Liver (tissue), 3 donors: ENCODE results near the gene NEB.

Experiments used
- EGR1 ChIP-seq, 2 donors: IDR thresholded peaks; 2 replicates each; pipeline ENCODE4 v1.6.1; 2016 to 2018; ENCODE audit warnings: antibody characterized with exemption in 2 of 2, low read depth in 2 of 2
- GABPA ChIP-seq, 2 donors: IDR thresholded peaks in 1 of 2; conservative IDR thresholded peaks in 1 of 2; 2 replicates each; pipeline ENCODE4 v1.6.1; 2016; ENCODE audit warnings: antibody characterized with exemption in 2 of 2, mild to moderate bottlenecking in 1 of 2, moderate library complexity in 1 of 2
- HNF4A ChIP-seq, 2 donors: conservative IDR thresholded peaks; 2 replicates each; pipeline ENCODE4 v1.6.1; 2016; ENCODE audit warnings: antibody characterized with exemption in 2 of 2, mild to moderate bottlenecking in 2 of 2
- RAD21 ChIP-seq, 2 donors: IDR thresholded peaks; 2 replicates each; pipeline ENCODE4 v1.6.1; 2016; ENCODE audit warnings: antibody characterized with exemption in 2 of 2, mild to moderate bottlenecking in 2 of 2
- RXRA ChIP-seq, 2 donors: IDR thresholded peaks; 2 replicates each; pipeline ENCODE4 v1.6.1; 2017 to 2018; ENCODE audit warnings: antibody characterized with exemption in 2 of 2, mild to moderate bottlenecking in 1 of 2
- SP1 ChIP-seq: IDR thresholded peaks from 2 replicates; pipeline ENCODE4 v1.6.1; 2018; ENCODE audit warnings: antibody characterized with exemption, mild to moderate bottlenecking
- TAF1 ChIP-seq: conservative IDR thresholded peaks from 2 replicates; pipeline ENCODE4 v1.6.1; 2016; ENCODE audit warnings: antibody characterized with exemption, mild to moderate bottlenecking
- YY1 ChIP-seq: IDR thresholded peaks from 2 replicates; pipeline ENCODE4 v1.6.1; 2016; ENCODE audit warnings: antibody characterized with exemption, mild to moderate bottlenecking
- TF ChIP-seq, protein P1 (sequence below): fragments of 150-350 bp; IDR thresholded peaks from 2 replicates; pipeline ENCODE4 v1.5.1; 2017; ENCODE audit warnings: improper control_type of control experiment, low read depth, low read length; ENCODE audit not compliant: missing input control
- TF ChIP-seq, protein P2 (sequence below): IDR thresholded peaks from 2 replicates; pipeline ENCODE4 v1.6.1; 2016; ENCODE audit warnings: antibody characterized with exemption, mild to moderate bottlenecking
- TF ChIP-seq, protein P3 (sequence below): IDR thresholded peaks from 2 replicates; pipeline ENCODE4 v1.6.1; 2016; ENCODE audit warnings: antibody characterized with exemption
- TF ChIP-seq, protein P4 (sequence below): IDR thresholded peaks from 2 replicates; pipeline ENCODE4 v1.6.1; 2016; ENCODE audit warnings: antibody characterized with exemption
- donor health status: healthy.
- donor health status: healthy.

DNA sequence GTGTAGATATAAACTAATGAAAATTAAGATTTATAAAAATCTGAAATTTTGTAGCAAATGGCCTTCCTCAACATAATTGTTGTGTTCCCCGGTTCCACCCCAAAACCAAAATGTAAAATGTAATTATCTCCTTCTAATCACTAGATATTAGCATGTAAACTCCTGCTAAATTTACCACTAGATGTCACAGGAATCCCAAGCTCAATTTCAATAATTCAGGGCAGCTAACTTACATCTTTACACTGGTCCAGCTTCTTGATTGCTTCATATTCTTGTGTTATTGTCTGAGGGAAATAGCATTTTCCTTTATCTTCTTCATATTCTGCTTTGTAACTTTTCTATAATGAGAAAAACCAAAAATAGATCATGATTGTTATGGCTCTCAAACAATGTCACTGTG, 42.6 kb downstream of the NEB start:
- TF ChIP-seq, protein P1, sequence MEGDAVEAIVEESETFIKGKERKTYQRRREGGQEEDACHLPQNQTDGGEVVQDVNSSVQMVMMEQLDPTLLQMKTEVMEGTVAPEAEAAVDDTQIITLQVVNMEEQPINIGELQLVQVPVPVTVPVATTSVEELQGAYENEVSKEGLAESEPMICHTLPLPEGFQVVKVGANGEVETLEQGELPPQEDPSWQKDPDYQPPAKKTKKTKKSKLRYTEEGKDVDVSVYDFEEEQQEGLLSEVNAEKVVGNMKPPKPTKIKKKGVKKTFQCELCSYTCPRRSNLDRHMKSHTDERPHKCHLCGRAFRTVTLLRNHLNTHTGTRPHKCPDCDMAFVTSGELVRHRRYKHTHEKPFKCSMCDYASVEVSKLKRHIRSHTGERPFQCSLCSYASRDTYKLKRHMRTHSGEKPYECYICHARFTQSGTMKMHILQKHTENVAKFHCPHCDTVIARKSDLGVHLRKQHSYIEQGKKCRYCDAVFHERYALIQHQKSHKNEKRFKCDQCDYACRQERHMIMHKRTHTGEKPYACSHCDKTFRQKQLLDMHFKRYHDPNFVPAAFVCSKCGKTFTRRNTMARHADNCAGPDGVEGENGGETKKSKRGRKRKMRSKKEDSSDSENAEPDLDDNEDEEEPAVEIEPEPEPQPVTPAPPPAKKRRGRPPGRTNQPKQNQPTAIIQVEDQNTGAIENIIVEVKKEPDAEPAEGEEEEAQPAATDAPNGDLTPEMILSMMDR, result no peak
- TF ChIP-seq SP1, result no peak
- TF ChIP-seq, protein P2, sequence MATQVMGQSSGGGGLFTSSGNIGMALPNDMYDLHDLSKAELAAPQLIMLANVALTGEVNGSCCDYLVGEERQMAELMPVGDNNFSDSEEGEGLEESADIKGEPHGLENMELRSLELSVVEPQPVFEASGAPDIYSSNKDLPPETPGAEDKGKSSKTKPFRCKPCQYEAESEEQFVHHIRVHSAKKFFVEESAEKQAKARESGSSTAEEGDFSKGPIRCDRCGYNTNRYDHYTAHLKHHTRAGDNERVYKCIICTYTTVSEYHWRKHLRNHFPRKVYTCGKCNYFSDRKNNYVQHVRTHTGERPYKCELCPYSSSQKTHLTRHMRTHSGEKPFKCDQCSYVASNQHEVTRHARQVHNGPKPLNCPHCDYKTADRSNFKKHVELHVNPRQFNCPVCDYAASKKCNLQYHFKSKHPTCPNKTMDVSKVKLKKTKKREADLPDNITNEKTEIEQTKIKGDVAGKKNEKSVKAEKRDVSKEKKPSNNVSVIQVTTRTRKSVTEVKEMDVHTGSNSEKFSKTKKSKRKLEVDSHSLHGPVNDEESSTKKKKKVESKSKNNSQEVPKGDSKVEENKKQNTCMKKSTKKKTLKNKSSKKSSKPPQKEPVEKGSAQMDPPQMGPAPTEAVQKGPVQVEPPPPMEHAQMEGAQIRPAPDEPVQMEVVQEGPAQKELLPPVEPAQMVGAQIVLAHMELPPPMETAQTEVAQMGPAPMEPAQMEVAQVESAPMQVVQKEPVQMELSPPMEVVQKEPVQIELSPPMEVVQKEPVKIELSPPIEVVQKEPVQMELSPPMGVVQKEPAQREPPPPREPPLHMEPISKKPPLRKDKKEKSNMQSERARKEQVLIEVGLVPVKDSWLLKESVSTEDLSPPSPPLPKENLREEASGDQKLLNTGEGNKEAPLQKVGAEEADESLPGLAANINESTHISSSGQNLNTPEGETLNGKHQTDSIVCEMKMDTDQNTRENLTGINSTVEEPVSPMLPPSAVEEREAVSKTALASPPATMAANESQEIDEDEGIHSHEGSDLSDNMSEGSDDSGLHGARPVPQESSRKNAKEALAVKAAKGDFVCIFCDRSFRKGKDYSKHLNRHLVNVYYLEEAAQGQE, result no peak
- TF ChIP-seq, protein P3, sequence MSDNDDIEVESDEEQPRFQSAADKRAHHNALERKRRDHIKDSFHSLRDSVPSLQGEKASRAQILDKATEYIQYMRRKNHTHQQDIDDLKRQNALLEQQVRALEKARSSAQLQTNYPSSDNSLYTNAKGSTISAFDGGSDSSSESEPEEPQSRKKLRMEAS, result no peak
- TF ChIP-seq RAD21 (IDR thresholded peaks at IDR 0.05), result no peak
- no peak for TF ChIP-seq TAF1
- TF ChIP-seq YY1, result no peak
- no peak for TF ChIP-seq HNF4A (conservative IDR thresholded peaks at IDR 0.05)
- no peak for TF ChIP-seq GABPA (IDR thresholded peaks at IDR 0.05 in 1 of 2, conservative IDR thresholded peaks at IDR 0.05 in 1 of 2)
- TF ChIP-seq, protein P4, sequence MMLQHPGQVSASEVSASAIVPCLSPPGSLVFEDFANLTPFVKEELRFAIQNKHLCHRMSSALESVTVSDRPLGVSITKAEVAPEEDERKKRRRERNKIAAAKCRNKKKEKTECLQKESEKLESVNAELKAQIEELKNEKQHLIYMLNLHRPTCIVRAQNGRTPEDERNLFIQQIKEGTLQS, result no peak
- TF ChIP-seq EGR1 (IDR thresholded peaks at IDR 0.05; ENCODE audit: low read depth in 2 of 2), result no peak
- no peak for TF ChIP-seq RXRA (IDR thresholded peaks at IDR 0.05)
